GM18867 (cell line): ENCODE measurements around the gene WWOX.

ENCODE experiments used
- ATAC-seq: cut with Tn5 transposase; IDR thresholded peaks from one replicate; pipeline ENCODE4 v1.9.1; 2021; ENCODE audit warnings: mild to moderate bottlenecking, moderate library complexity; ENCODE audit not compliant: unreplicated experiment

Gene WWOX

DNA sequence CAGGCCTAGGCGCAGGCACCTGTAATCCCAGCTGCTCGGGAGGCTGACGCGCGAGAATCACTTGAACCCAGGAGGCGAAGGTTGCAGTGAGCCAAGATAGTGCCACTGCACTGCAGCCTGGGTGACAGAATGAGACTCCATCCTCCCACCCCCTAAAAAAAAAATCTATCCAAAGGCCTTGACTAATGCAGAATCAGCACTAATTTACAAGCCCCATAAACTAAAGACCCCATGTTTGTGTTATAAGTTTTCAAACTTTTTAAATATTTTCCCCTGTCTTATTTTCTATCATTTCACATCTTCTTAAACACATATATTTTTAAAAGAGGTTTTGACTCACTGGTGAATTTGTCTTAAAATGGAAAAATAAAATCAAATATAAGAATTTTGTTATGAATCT, 713.1 kb downstream of the WWOX start:
- no peak for ATAC-seq

DNA sequence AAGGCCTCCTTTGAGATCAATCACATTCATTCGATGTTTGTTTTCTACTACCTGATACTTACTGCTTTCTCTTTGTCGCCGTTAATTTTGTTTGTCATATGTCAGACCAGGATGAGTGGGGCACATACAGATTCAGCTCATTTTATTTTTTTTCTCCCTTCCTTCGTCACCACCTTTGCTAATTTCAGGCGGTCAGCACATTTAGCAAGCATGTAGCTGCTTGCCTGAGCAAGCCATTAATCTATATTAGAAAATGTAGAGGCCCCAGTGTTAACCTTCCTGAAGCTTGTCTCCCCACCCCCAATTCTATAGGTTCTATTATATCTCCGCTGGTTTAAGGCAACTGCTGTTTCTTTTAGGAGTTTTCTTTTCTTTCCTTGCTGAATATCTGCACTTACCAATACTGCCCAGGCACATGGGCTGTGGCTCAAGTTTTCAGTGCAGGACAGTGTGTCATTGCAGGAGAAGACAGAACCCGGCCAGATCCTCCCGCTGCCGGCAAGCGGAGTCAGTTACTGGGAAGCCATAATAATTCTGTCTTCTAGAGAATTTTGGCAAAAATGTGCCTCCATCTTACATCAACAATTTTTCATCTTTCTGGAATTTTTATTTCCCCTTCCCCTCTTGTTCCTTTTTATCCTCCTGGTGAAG, 714.3 kb downstream of the WWOX start:
- no peak for ATAC-seq

DNA sequence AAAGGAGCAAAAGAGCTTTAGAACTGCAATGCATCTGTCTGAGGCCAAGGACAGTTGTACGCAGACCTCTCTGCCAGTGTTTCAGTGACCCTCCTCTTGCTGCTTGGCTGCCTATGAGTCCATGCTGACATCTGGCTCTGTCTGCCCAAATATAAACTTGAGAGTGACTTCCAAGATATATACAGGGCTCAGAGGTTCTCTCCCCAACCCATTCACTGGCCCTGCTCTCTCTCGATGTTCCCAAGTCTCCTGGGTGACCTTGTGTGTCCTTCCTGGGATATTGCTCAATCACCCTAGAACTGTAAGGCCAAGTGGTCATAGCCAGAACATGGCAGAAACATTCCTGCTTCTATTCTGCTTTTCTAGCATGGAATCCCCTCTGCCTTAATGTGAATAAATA, 716.3 kb downstream of the WWOX start:
- no peak for ATAC-seq

DNA sequence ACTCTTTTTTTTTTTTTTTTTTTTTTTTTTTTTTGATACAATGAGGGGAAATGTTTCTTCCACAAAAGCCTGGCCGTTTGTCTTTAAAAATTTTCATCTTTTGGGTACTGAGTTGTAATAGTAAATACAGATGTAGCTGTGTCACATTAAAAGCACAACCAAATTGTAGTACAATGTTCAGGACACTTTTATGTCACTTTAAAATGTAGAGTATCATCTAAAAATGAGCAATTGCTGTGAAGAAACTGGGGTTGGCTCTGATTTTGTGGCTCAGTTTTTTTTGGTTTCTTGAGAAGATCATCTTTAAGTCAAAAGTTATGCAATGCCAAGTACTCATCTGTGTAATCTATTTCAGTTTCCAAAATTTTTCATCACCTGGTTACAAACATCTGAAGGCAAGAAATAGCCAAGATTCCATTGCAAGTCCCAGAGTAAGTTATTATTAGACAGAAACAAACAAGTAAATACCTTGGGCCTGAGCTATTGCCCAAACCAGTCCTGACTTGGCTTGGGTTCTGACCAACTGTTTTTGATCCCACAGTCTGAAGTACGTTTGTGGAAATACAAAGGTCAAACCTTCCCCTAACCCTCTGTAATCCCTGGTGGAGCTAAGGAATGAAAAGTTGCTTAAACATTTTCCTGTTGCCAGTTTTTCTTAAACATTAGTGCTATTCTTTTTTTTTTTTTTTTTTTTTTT, 717.2 kb downstream of the WWOX start:
- no peak for ATAC-seq

DNA sequence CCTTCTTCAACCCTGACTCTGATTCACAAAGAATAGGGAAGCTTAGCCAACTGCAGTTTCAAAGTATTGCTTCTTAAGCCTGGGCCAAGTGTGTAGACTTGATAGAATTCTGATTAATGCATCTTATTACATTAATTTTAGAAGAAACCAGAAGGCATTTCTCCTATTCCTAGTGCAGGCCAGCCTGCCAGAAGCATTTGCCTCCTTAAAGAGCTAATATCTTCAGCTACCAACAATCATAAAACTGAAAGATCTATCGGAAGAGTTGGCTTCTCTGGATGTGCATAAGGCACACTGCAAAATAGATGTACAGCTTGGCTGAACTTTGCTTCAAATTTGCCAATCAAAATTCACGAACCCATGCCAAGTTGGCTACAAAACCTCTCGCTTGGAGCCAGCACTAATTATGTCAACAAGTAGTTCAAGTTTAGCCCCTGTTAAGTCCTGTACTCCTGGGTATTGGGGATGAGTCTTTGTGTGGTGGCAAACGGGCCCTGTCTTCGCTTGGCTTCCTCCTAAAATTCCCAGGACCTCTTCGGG, 717.8 kb downstream of the WWOX start:
- no peak for ATAC-seq

DNA sequence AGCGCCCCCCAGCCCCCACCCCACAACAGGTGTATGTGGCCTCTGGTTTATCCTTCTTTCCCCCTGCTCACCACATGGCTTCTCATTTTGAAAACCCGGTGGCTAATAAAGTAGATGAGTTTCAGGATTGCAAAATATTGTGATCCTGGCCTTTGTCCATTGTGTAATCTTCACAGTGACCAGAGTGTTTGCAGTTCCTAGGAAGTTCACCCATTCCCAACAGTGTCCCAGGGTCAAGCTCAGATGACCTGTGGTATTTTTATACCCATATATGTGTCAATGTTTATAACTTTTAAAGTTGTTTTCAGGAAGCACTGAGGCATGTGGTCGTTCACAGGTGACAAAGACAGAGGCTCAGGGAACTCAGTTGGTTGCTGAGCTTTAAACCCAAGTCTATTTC, 721.9 kb downstream of the WWOX start:
- no peak for ATAC-seq

DNA sequence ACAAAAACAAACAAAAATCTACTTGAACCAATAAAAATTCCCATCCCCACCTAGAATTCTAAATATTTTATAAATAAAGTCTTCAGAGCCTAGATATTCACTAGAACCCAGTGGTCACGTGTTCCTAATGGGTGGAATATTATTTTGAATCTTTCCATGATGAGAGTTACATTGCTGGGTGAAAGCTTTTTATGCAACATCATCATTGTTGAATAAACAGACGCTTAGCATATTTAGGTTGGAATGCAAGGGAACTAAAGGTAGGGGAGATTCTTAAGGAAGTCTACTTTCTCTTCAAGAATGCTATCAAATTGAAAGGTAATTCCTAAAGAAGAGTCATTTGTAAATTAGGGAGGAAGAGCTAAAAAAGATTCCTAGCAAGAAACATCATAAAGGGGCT, 723.1 kb downstream of the WWOX start:
- no peak for ATAC-seq

DNA sequence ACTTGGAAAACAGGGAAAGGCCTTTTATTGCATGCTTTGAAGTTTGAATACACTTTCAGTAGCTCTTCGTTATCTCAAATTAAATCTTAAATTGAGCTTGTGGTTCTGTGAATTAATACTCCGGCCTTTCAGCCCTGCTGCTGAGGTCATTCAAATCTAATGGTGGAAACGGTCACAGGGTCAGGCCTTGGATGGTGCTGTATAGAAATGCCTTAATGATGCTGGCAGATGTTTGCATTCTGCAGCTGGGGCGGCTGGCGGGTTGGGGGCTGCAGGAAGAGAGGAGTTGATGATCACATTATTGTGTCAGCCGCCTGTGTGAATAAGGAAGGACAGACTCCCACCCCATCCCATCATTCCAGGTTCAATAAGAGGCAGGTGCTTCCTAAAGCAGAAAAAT, 723.6 kb downstream of the WWOX start:
- ATAC-seq: no peak

DNA sequence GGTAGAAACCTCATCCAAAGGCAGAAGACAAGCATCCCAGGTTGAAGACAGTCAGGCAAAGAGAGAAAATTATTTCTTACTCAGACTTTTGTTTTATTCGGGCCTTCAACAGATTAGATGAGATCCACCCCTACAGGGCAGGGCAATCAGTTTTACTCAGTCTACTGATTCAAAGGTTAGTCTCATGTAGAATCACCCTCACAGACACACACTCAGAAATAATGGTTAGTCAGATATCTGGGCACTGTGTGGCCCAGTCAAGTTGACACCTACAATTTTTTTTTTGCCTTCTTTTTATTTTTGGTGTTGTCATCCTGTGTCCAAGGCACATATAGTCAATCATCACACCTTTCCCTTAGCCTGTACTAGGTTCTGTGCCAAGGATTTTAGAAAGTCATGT, 729.8 kb downstream of the WWOX start:
- ATAC-seq: no peak

DNA sequence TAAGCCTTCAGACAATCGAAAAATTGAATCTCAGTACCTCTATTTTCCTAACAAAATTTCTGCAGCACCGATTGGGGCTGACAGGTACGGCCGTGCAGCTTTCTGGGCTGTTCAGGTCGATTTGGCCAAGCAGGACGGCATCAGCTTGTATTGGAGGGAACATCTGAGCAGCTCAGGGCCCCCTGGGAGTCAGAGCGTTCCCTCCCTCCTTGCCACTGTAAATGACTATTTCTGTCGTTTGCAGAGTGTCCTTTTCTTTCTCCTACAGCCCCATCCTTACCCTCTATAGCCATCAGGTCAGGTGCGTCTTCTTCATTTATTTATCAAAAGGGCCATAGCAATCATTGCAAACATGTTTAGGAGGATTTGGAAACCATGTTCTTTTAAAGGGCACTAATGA, 731.1 kb downstream of the WWOX start:
- no peak for ATAC-seq

DNA sequence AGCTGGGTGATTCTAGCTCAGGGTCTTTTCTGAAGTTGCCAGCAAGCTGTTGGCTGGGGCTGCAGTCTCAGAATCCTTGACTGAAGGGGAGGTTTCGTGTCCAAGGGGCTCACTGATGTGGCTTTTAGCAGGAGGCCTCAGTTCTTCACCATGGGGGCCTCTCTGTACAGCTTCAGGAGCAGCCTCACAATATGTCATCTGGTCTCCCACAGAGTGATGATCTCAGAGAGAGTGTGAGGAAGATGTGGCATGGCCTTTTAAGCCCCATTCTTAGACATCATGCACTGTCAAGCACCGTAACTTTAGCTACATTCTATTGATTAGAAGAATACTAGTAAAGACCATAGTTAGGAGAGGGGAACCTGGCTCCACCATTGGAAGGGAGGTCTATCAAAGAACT, 732.6 kb downstream of the WWOX start:
- no peak for ATAC-seq

DNA sequence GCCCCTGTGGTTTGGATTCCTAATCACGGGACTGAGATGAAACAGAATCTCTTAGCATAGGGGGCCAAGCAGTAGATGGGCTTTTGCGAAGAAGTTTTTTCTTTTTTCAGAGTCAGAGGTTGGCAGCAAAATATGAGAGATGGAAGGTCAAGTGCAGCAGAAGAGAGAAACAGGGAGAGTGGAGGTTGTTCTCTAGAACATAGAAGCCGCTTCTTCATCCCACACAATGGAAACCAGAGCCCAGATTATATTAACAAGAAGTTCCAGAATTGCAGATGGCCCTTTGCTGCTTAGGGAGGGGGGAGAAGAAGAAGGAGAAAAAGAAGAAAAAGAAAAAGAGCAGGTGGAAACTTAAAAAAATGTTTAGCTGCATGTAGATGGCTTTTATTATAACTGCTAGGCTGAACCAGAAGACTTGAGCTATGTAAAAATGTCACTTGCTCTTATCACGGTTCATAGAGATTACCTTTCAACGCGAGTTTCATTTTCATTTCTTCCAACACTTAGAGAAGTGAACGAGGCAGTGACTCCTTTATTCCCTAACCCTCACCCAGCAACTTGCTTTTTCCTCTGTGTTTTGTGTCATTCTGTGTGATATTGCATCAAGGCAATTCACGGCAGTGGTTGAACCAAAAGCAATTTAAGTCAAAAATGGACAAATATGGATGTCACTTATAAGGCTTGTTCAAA, 737.5 kb downstream of the WWOX start:
- ATAC-seq: no peak

DNA sequence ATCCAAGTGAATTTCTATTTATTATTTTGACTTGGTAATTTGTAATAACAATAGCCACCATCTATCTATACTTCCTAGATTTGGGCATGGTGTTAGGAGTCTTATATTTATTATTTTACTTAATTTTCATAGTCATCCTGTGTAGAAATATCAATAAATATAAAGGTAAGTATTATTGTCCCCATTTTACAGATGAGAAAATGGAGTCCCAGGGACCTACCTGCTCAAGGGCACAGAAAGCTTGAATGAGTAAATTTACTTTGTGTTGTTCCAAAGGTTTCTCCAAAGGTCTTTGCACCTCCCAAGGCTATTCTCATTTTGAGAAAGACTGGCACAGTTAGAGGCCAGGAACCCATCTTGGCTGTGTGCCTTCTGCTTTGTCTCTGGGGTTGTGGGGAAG, 738.3 kb downstream of the WWOX start:
- no peak for ATAC-seq

DNA sequence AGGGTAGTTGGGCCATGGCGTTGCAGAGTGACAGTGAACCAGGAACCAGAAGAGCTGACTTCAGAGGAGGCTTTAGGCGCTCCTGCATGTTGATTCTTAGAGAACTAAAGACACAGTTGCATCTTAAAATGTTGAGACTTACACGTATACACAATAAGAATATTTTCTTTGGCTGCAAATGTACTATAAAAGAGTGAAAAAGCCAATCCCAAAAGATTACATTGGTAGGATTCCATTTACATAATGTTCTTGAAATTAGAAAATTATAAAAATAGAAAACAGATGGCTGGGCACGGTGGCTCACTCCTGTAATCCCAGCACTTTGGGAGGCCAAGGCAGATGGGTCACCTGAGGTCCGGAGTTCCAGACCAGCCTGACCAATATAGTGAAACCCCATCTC, 738.8 kb downstream of the WWOX start:
- no peak for ATAC-seq

DNA sequence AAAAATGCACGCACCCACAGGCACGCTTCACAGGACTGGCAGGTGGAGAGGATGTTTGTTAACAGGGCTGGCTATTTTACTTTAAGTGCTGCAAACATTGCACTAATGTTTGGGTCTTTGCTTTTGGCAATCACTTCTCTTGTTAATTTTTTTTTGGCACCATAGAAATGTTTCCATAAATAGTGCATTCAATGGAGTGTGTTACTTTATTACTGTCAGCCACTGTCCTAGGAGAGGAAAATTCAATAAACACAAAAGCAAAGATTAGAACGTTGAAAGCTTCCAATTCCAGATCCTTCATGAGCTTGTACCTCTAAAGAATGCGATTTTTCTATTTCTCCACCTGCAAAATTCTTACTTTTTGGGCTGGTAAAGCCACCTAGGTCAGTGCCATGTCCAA, 743.5 kb downstream of the WWOX start:
- ATAC-seq: no peak

DNA sequence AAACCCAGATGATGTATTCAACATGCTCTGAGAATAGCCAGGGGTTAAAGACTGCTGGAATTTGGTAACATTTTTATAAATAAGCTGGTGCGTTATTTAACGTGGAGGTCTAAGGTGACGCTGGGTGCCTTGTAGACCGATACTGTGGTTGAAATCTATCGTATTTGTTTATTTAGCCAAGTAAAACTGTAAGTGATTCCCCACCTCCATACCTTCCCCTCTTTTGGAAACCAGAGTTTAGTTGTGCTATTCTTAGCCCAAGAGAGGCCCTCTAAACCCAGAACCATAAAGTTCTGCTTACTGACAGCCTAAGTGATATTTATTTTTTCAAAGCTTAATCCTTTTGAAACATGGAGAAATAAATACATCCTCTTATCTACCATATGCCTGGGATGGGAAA, 744.5 kb downstream of the WWOX start:
- no peak for ATAC-seq

DNA sequence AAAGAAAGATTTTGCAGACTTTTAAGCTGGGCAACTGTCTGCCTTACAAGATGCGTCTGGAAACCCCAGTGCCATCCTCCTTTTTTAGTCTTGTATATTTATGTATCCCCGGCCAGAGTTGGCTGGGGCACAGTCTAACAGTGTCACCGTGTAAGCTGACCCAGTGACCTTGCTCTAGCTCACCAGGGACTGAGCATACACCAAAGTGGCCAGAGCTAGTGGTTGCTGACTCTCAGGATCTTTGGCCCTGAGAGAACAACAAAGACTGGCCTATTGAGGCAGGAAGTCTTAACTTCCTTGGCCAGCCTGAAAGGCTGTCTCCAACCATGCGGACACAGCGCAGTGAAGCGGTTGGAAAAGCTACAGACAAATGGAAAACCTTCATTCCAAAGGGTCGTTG, 745.2 kb downstream of the WWOX start:
- ATAC-seq: no peak

DNA sequence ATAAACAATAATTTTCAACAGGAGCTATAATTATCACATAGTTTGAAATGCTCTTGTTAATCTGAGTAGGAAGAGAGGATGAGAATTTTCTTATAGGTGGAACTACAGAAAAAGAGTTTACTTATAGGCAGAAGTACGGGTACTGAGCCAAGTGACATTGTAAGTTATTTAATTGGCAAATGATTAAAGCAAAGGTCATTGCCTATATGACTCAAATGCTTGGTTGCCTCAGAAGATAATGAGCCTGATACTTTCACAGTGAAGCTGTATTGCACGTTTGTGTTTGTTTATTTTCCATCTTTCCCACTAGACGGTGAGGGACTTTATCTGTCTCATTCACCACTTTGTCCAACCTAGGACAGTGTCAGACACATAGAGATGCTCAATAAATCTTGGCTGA, 751.8 kb downstream of the WWOX start:
- ATAC-seq: no peak

DNA sequence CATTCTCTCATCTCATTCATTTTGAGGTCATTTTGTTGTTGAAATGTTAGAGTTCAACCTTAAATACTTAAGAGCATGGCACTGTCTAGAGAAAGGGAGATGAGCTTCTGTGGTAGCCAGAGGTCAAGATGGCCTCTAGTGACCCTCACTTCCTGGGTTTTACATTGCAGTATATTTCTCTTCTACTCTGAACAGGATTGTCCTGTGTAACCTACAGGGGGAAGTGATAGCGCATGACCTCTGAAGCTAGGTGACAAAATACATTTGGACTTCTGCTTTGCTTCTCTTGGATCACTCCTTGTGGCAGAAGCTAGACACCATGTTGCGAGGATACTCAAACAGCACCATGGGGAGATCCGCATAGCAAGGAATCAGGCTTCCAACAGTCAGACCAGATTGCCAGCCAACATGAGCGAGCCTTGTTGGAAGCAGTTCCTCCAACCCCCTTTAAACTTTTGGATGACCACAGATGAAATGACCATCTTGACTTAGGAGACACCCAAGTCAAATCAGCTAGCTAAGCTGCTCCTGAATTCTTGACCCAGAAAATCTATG, 752.7 kb downstream of the WWOX start:
- no peak for ATAC-seq

DNA sequence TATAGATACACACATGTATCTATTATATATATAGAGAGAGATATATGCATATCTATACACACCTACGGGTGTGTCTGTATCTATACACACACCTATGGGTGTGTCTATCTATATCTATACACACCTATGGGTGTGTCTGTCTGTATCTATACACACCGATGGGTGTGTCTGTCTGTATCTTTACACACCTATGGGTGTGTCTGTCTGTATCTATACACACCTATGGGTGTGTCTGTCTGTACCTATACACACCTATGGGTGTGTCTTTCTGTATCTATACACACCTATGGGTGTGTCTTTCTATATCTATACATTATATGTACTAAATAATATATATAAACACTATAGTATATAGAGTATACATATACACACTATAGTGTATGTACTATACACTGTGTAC, 762.6 kb downstream of the WWOX start:
- no peak for ATAC-seq

DNA sequence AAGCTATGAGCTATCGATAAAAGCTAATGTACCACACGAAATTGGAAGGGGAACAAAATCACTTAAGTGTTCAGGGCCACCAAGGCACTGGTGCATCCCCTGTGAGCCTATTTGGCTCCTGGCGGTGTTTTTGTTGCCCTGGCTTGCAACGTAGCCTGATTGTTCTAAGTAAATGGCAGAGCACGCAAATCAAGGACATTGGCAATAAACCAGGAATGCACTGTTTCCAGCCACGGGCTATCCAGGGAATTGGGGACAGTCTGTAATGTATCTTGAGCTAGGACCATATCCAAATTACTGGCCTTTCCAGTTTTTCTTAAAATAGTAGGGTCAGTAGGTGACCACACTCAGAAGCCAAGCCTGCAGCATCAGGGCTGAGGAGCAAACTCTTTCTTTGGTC, 767.1 kb downstream of the WWOX start:
- ATAC-seq: no peak

DNA sequence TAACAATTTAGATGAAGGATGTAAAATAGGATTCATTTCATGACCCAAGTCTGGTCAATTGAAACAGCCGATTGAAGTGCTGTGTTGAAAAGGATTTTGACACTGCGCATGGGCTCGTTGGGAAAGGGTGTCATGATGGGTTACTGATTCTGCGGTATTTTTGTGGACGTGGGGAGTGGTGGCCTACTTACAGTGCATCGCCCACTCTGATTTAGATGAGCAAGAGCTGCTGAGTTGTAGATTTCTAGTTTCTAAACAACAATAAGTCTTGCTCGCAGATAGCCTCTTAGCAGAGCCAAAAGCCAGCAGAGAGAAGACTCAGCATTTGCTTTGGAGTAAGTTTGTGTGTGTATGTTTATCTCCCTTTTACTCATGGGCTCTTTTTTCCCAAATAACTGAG, 770.0 kb downstream of the WWOX start:
- no peak for ATAC-seq
